Measurements from ENCODE around the gene CAMTA1.

DNA sequence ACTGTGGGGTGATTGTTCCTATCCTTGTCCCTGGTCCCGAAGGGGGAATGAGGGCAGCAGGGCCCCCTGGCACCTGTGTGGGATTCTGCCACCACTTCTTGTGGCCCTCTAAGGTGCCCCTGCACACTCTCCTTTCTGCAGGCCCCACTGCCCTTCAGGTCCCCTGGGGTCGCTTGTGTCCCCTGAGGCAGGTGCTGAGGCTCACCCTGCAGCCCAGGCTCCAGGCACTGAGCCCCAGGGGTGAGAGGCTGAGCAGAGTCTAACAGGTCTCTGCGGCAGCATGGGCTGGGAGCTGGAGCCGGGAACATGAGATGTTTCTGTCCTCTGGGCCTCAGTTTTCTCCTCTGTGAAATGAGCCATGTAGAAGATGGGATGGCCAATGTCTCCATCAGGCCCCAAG, 774.9 kb downstream of the CAMTA1 start:
- TF ChIP-seq, protein P1, sequence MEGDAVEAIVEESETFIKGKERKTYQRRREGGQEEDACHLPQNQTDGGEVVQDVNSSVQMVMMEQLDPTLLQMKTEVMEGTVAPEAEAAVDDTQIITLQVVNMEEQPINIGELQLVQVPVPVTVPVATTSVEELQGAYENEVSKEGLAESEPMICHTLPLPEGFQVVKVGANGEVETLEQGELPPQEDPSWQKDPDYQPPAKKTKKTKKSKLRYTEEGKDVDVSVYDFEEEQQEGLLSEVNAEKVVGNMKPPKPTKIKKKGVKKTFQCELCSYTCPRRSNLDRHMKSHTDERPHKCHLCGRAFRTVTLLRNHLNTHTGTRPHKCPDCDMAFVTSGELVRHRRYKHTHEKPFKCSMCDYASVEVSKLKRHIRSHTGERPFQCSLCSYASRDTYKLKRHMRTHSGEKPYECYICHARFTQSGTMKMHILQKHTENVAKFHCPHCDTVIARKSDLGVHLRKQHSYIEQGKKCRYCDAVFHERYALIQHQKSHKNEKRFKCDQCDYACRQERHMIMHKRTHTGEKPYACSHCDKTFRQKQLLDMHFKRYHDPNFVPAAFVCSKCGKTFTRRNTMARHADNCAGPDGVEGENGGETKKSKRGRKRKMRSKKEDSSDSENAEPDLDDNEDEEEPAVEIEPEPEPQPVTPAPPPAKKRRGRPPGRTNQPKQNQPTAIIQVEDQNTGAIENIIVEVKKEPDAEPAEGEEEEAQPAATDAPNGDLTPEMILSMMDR (IDR thresholded peaks at IDR 0.05; ENCODE audit: poor library complexity) = no peak
- TF ChIP-seq EZH2phosphoT487 (IDR thresholded peaks at IDR 0.05; ENCODE audit: low read depth, severe bottlenecking, unreplicated experiment) (no peak), EZH2 (IDR thresholded peaks at IDR 0.05; ENCODE audit: borderline replicate concordance) (no peak)

All from hepatocyte (in vitro differentiated cells).